ENCODE measurements around the gene TRMT61B. TPM values are rescaled to one million over a fixed set of nuclear protein-coding genes. Genes with fewer than 3 reads are reported as not detected.

Gene TRMT61B
- 24.0 to 26.4 TPM (median 24.3 TPM) in 3 replicates for total RNA-seq (2021)
- Bru-seq, nascent RNA = percentile 82 among the genes with signal in this experiment
- long read RNA-seq, experiment 1, transcript TRMT61B-201 (7 exons, 1,836 nt) = major isoform, 64 of 116 reads
- long read RNA-seq, experiment 1, partial matches to known transcripts = 3 of 116 reads
- long read RNA-seq, experiment 1, other reads (novel, unspliced or antisense) = 49 of 116 reads
- long read RNA-seq, experiment 2, transcript TRMT61B-201 (7 exons, 1,836 nt) = major isoform, 17 of 41 reads
- long read RNA-seq, experiment 2, partial matches to known transcripts = 7 of 41 reads
- long read RNA-seq, experiment 2, other reads (novel, unspliced or antisense) = 17 of 41 reads
- long read RNA-seq, experiment 3, transcript TRMT61B-201 (7 exons, 1,836 nt) = major isoform, 71 of 120 reads
- long read RNA-seq, experiment 3, partial matches to known transcripts = 12 of 120 reads
- long read RNA-seq, experiment 3, other reads (novel, unspliced or antisense) = 37 of 120 reads

DNA sequence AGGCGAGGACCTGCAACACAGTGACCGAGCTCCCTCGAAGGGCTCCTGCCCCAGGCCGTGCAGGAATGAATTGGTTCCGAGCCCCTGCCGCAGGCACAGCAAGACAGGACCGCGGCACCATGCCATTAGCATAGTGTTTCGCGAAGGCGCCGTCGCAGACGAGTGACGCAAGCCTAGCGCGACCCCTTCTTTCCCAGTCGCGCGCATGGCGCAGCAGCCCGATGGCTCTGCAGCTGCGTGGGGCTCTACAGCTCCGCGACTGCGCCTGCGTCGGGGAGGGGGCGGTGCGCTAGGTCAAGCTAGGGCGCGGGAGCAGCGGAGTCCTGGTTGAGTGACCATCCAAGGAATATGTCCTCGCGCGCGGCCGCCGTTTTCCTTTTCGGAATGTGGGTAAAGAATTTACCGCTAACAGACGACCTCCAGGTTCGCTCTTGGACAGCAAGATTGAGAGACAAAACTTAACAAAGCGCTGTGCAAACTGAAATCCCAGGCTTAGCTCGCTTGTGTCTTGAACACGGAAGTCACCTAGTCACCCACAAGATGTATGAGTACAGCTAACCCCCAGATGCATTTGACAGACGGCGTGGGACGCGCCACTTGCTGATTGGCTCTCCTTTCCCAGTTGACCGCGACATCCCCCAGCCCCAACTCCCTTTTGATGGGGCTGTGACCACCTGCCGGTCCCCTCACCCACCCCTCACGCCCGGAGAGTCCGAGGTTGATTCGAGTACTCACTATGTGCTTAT lies at the start of gene TRMT61B:
Gene TRMT61B, minus strand, starts transcription at position 164 of the 746 bp plus-strand sequence. Its CDS starts 32 bp downstream, at position 132.
- DNase-seq (ENCODE audit: low spot score) = peak; percentile 98
- Mint-ChIP-seq H3K27ac (peak within 1 kb of the TSS; percentile 98), H3K4me3 (peak within 1 kb of the TSS; percentile 100), H3K4me1 (peaks cover 12% of the 10 kb centered on the region), H3K36me3 (peaks cover 12% of the 10 kb centered on the region), H3K27me3 (ENCODE audit: low read depth) (peaks cover 21% of the 10 kb centered on the region), H3K9me3 (no peaks in the 10 kb centered on the region)
- ATAC-seq = peak; percentile 98
- CTCF ChIA-PET = interaction anchor here (0.8 to 1.4 kb wide), 3 partner anchors 50 to 303 kb away, joined by 3 to 10 read pairs (median 4); no protein-coding TSS in a partner anchor
- POLR2A ChIA-PET = interaction anchor here (0.6 to 1.7 kb wide), 5 partner anchors 9 to 40 kb away, joined by 3 to 9 read pairs (median 4); partner anchors contain the start of gene WDR43
- TF ChIP-seq FOXJ3 (CRISPR knock-in tag; IDR thresholded peaks at IDR 0.05; ENCODE audit: borderline replicate concordance) = no peak
- TF ChIP-seq RORB (CRISPR knock-in tag; IDR thresholded peaks at IDR 0.05) = no peak
- TF ChIP-seq JUN (CRISPR knock-in tag; IDR thresholded peaks at IDR 0.05) = no peak
- TF ChIP-seq ZNF512 (CRISPR knock-in tag; IDR thresholded peaks at IDR 0.05; ENCODE audit: borderline replicate concordance) = no peak
- TF ChIP-seq, protein P1, sequence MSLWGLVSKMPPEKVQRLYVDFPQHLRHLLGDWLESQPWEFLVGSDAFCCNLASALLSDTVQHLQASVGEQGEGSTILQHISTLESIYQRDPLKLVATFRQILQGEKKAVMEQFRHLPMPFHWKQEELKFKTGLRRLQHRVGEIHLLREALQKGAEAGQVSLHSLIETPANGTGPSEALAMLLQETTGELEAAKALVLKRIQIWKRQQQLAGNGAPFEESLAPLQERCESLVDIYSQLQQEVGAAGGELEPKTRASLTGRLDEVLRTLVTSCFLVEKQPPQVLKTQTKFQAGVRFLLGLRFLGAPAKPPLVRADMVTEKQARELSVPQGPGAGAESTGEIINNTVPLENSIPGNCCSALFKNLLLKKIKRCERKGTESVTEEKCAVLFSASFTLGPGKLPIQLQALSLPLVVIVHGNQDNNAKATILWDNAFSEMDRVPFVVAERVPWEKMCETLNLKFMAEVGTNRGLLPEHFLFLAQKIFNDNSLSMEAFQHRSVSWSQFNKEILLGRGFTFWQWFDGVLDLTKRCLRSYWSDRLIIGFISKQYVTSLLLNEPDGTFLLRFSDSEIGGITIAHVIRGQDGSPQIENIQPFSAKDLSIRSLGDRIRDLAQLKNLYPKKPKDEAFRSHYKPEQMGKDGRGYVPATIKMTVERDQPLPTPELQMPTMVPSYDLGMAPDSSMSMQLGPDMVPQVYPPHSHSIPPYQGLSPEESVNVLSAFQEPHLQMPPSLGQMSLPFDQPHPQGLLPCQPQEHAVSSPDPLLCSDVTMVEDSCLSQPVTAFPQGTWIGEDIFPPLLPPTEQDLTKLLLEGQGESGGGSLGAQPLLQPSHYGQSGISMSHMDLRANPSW (CRISPR knock-in tag; conservative IDR thresholded peaks at IDR 0.05; ENCODE audit: low read depth) = no peak
- TF ChIP-seq ZNF219 (CRISPR knock-in tag; IDR thresholded peaks at IDR 0.05; ENCODE audit: borderline replicate concordance) = peak; percentile 81; the same call in 1 of the 2 replicates
- peak; percentile 97; the same call in 1 of the 2 replicates for TF ChIP-seq ATF1 (CRISPR knock-in tag; IDR thresholded peaks at IDR 0.05)
- TF ChIP-seq, protein P2, sequence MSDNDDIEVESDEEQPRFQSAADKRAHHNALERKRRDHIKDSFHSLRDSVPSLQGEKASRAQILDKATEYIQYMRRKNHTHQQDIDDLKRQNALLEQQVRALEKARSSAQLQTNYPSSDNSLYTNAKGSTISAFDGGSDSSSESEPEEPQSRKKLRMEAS (CRISPR knock-in tag; IDR thresholded peaks at IDR 0.05) = peak; percentile 96
- TF ChIP-seq, protein P3, sequence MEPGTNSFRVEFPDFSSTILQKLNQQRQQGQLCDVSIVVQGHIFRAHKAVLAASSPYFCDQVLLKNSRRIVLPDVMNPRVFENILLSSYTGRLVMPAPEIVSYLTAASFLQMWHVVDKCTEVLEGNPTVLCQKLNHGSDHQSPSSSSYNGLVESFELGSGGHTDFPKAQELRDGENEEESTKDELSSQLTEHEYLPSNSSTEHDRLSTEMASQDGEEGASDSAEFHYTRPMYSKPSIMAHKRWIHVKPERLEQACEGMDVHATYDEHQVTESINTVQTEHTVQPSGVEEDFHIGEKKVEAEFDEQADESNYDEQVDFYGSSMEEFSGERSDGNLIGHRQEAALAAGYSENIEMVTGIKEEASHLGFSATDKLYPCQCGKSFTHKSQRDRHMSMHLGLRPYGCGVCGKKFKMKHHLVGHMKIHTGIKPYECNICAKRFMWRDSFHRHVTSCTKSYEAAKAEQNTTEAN (CRISPR knock-in tag; IDR thresholded peaks at IDR 0.05) = peak; percentile 86
- TF ChIP-seq SOX15 (CRISPR knock-in tag; IDR thresholded peaks at IDR 0.05) = no peak
- TF ChIP-seq ZNF317 (CRISPR knock-in tag; IDR thresholded peaks at IDR 0.05; ENCODE audit: borderline replicate concordance, low read depth) = no peak
- TF ChIP-seq, protein P4, sequence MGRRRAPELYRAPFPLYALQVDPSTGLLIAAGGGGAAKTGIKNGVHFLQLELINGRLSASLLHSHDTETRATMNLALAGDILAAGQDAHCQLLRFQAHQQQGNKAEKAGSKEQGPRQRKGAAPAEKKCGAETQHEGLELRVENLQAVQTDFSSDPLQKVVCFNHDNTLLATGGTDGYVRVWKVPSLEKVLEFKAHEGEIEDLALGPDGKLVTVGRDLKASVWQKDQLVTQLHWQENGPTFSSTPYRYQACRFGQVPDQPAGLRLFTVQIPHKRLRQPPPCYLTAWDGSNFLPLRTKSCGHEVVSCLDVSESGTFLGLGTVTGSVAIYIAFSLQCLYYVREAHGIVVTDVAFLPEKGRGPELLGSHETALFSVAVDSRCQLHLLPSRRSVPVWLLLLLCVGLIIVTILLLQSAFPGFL (CRISPR knock-in tag; IDR thresholded peaks at IDR 0.05; ENCODE audit: borderline replicate concordance) = no peak
- peak; percentile 47; the same call in 1 of the 2 replicates for TF ChIP-seq USF2 (CRISPR knock-in tag; IDR thresholded peaks at IDR 0.05)
- TF ChIP-seq CBFB (CRISPR knock-in tag; IDR thresholded peaks at IDR 0.05; ENCODE audit: low read depth) = peak; percentile 90; the same call in 1 of the 2 replicates
- no peak for TF ChIP-seq NFYB (CRISPR knock-in tag; conservative IDR thresholded peaks at IDR 0.05; ENCODE audit: low read depth)
- no peak for TF ChIP-seq AR (CRISPR knock-in tag; IDR thresholded peaks at IDR 0.05)
- peak; percentile 88 for TF ChIP-seq GABPB1 (CRISPR knock-in tag; IDR thresholded peaks at IDR 0.05)
- peak; percentile 61; the same call in 1 of the 2 replicates for TF ChIP-seq KAT7 (CRISPR knock-in tag; IDR thresholded peaks at IDR 0.05; ENCODE audit: borderline replicate concordance)
- peak; percentile 94 for TF ChIP-seq ETV6 (CRISPR knock-in tag; IDR thresholded peaks at IDR 0.05)
- TF ChIP-seq, protein P5, sequence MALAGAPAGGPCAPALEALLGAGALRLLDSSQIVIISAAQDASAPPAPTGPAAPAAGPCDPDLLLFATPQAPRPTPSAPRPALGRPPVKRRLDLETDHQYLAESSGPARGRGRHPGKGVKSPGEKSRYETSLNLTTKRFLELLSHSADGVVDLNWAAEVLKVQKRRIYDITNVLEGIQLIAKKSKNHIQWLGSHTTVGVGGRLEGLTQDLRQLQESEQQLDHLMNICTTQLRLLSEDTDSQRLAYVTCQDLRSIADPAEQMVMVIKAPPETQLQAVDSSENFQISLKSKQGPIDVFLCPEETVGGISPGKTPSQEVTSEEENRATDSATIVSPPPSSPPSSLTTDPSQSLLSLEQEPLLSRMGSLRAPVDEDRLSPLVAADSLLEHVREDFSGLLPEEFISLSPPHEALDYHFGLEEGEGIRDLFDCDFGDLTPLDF (CRISPR knock-in tag; IDR thresholded peaks at IDR 0.05) = no peak
